ENCODE measurements around the gene MACROD2. TPM values are rescaled to one million over a fixed set of nuclear protein-coding genes. Genes with fewer than 3 reads are reported as not detected.
A peak's percentile ranks its signal among the peaks of the same experiment; 100 is the strongest.

The MACROD2 gene
- total RNA-seq, 4 donors from 2014 or later: 1.8 to 4.8 (median 2.9) TPM

DNA sequence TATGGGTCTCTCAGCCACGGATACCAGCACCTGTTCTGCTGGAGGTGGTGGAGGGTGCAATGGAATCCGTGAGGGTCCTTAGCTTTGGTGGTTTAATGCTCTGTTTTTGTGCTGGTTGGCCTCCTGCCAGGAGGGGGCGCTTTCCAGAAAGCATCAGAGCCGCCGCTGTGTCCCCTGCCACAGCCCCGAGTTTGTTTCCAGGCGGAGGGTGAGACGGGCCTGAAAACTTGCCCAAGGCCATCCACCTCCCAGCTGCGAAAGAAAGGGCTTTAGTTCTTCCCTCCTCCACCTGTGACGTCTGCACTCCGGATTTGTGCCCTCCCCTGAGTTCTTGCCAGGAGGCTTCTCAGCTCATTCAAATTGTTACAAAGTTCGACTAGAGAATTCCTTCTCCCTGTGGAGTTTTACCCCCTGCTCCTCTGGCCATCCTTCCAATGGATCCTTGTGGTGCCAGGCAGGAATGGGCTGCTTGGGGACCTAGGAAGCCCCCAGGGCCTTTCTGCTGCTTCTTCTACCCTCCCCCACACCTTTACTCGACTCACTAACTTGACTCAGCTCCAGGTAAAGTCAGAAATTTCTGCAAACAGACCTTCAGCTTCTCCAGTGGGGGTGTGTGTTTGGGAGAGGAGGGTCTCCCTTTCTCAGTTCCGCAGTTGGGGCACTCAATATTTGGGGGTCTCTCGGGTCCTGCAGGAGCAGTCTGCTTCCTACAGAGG, 1704.3 kb downstream of the MACROD2 start:
- no peak for DNase-seq
- no peaks in the 10 kb centered on the region for H3K27me3 ChIP-seq
- H3K36me3 ChIP-seq: no peaks in the 10 kb centered on the region
- peak overlapping the region in 3 of 4 donors; percentile 28 to 46 (median 36) for H3K27ac ChIP-seq
- H3K9me3 ChIP-seq: no peaks in the 10 kb centered on the region
- peaks cover 0 to 21% (median 0%) of the 10 kb centered on the region in 3 donors for H3K4me1 ChIP-seq
- peak overlapping the region; percentile 8 to 55 (median 30) for H3K4me3 ChIP-seq
- peak in 1 of 6 experiments; percentile 26 for TF ChIP-seq CTCF (IDR thresholded peaks at IDR 0.05)
- no peak for TF ChIP-seq POLR2A (IDR thresholded peaks at IDR 0.05)
- intact Hi-C loops (cut with DNase I): no loop called here
- 31 to 45% methylated on average over 7 to 14 of the region's 15 CpGs for WGBS, 2 donors

GRCh38 chr20:15700147-15700765, 1704.9 kb downstream of the MACROD2 start:
- WGBS, 2 donors: 37% methylated on average over 12 to 13 of the region's 16 CpGs
- no peaks in the 10 kb centered on the region for H3K27me3 ChIP-seq
- no peak for DNase-seq

GRCh38 chr20:15702161-15702560, 1706.8 kb downstream of the MACROD2 start:
- Histone ChIP-seq H3K4me1 (peaks cover 0 to 21% (median 0%) of the 10 kb centered on the region in 3 donors), H3K9me3 (no peaks in the 10 kb centered on the region), H3K27me3 (no peaks in the 10 kb centered on the region), H3K36me3 (no peaks in the 10 kb centered on the region), H3K4me3 (no peak overlapping the region), H3K27ac (no peak overlapping the region)
- intact Hi-C loops (cut with DNase I): no loop called here
- TF ChIP-seq POLR2A (IDR thresholded peaks at IDR 0.05): no peak
- TF ChIP-seq CTCF (IDR thresholded peaks at IDR 0.05): no peak
- DNase-seq: no peak
- 48 to 64% methylated on average over 2 of the region's 2 CpGs for WGBS, 2 donors

More at GRCh38 chr20:15700147-15700765, 1704.9 kb downstream of the MACROD2 start:
- peaks cover 0 to 21% (median 0%) of the 10 kb centered on the region in 3 donors for H3K4me1 ChIP-seq
- H3K36me3 ChIP-seq: no peaks in the 10 kb centered on the region
- peak overlapping the region; percentile 8 to 55 (median 30) for H3K4me3 ChIP-seq
- H3K27ac ChIP-seq: peak overlapping the region in 3 of 4 donors; percentile 28 to 46 (median 36)
- no peaks in the 10 kb centered on the region for H3K9me3 ChIP-seq
- TF ChIP-seq CTCF (IDR thresholded peaks at IDR 0.05) (no peak), POLR2A (IDR thresholded peaks at IDR 0.05) (no peak)
- intact Hi-C loops (cut with DNase I): no loop called here

DNA sequence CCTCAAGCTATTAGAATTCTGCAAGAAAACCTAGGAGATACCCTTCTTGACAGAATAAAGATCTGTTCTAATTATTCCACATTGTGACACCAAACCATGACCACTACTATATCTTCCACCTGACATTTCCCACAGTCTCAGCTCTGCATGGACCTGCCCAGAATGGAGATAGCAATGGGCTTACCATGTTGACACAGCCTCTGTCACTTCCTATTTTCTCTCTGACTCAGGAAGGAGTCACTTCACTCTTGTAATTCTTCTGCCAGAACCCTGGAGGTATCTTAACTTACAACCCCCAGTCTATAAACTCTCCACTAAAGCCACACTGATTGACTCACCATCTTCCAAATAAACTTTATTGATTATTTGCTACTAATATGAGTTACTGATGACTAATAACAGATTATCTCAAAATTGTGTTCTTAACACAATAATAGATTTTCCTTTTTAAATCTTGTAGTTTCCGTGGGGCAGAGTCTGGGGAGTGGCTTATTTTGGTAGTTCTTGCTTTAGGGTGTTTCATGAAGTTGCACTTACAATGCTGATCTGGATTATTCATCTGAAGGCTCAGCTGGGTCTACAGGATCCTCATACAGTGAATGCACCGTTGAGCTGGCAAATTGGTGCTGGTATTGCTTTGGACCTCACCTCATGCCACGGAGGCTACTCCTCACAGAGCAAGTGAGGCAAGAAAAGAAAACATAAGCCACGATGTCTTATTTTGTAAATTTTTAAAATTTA, 1708.0 kb downstream of the MACROD2 start:
- no peak for DNase-seq
- Histone ChIP-seq H3K27me3 (no peaks in the 10 kb centered on the region), H3K4me3 (no peak overlapping the region), H3K27ac (peak overlapping the region in 1 of 4 donors; percentile 24), H3K36me3 (no peaks in the 10 kb centered on the region), H3K4me1 (peaks cover 0 to 21% (median 0%) of the 10 kb centered on the region in 3 donors), H3K9me3 (no peaks in the 10 kb centered on the region)
- intact Hi-C loops (cut with DNase I): no loop called here
- WGBS, 2 donors: 48 to 54% methylated on average over 4 of the region's 4 CpGs
- TF ChIP-seq CTCF (IDR thresholded peaks at IDR 0.05) (no peak), POLR2A (IDR thresholded peaks at IDR 0.05) (no peak)
